BLaER1 treated with 17β-estradiol and CSF1 and Interleukin-3, amounts not matched to agents 10 nM and 100 nM (cell line): ENCODE results near the gene ZNF398.
A peak's percentile ranks its signal among the peaks of the same experiment; 100 is the strongest.
"Not testable (repeated sequence)": the region's sequence is repeated elsewhere in the genome, so short reads cannot be mapped to it uniquely, and the experiment has no call there.

Experiments
- H3K27ac ChIP-seq, 11 experiments: shearing (Covaris generic); formaldehyde crosslinking; 2 replicates each; pipeline ENCODE4 v1.8.1; 2022
- H3K27me3 ChIP-seq, 11 experiments: shearing (Covaris generic); formaldehyde crosslinking; 2 replicates each; pipeline ENCODE4 v1.8.1; 2022
- H3K36me3 ChIP-seq, 11 experiments: shearing (Covaris generic); formaldehyde crosslinking; 2 replicates each; pipeline ENCODE4 v1.8.1; 2022
- H3K4me1 ChIP-seq, 10 experiments: shearing (Covaris generic); formaldehyde crosslinking; 2 replicates each; pipeline ENCODE4 v1.8.1; 2022
- H3K4me2 ChIP-seq, 11 experiments: shearing (Covaris generic); formaldehyde crosslinking; 2 replicates each; pipeline ENCODE4 v1.8.1; 2022
- H3K4me3 ChIP-seq, 10 experiments: shearing (Covaris generic); formaldehyde crosslinking; 2 replicates each; pipeline ENCODE4 v1.8.1; 2022
- H3K9ac ChIP-seq, 11 experiments: shearing (Covaris generic); formaldehyde crosslinking; 2 replicates each; pipeline ENCODE4 v1.8.1; 2022
- H3K9me3 ChIP-seq, 11 experiments: shearing (Covaris generic); formaldehyde crosslinking; replicated peaks in 1 of 11; 2 replicates each; pipeline ENCODE4 v1.8.1; 2022
- H4K20me1 ChIP-seq, 11 experiments: shearing (Covaris generic); formaldehyde crosslinking; 2 replicates each; pipeline ENCODE4 v1.8.1; 2022
- Cebpa-rat ChIP-seq, 11 experiments: shearing (Covaris generic); IDR thresholded peaks; 2 replicates each; pipeline ENCODE4 v1.8.1; 2022

The ZNF398 gene

DNA sequence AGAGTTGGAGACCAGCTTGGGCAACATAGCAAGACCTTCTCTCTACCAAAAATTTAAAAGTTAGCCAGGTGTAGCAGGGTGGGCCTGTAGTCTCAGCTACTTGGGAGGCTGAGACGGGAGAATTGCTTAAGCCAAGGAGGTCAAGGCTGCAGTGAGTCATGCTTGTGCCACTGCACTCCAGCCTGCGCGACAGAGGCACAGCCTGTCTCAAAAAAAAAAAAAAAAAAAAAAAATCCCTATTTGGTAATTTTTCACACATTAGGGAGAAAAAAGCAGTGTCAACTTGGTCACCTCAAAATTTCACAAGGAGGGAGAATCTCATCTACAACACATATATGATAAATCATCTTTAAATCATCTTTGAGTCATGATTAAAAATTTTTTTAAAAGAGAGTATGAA lies 6.4 kb upstream of the ZNF398 start:
- Histone ChIP-seq H3K36me3 (peaks cover 8 to 36% (median 24%) of the 10 kb centered on the region in 11 experiments; a peak in 20 of 22 replicates), H3K4me3 (no peak overlapping the region), H3K9ac (no peak overlapping the region), H3K4me2 (no peak overlapping the region), H3K4me1 (peaks cover 18 to 28% (median 19%) of the 10 kb centered on the region in 10 experiments), H4K20me1 (no peaks in the 10 kb centered on the region), H3K9me3 (no peaks in the 10 kb centered on the region), H3K27ac (no peak overlapping the region), H3K27me3 (no peaks in the 10 kb centered on the region)
- TF ChIP-seq Cebpa-rat (IDR thresholded peaks at IDR 0.05): no peak

GRCh38 chr7:149141893-149142292 lies 5.4 kb upstream of the ZNF398 start:
- Histone ChIP-seq H3K9ac (no peak overlapping the region), H4K20me1 (no peaks in the 10 kb centered on the region), H3K27ac (no peak overlapping the region), H3K4me3 (no peak overlapping the region), H3K4me1 (peaks cover 21 to 32% (median 24%) of the 10 kb centered on the region in 10 experiments), H3K4me2 (no peak overlapping the region), H3K9me3 (no peaks in the 10 kb centered on the region), H3K27me3 (no peaks in the 10 kb centered on the region), H3K36me3 (peaks cover 5 to 25% (median 17%) of the 10 kb centered on the region in 11 experiments; a peak in 18 of 22 replicates)
- no peak for TF ChIP-seq Cebpa-rat (IDR thresholded peaks at IDR 0.05)

- H3K4me3 ChIP-seq, H3K9me3 ChIP-seq, H3K27me3 ChIP-seq: not testable (repeated sequence)
- H3K9ac ChIP-seq: peak overlapping the region in 1 of 11 experiments; percentile 4; a peak in 2 of 22 replicates
- H3K4me2 ChIP-seq: peak overlapping the region; percentile 81 to 97 (median 91)
- H3K27ac ChIP-seq: peak overlapping the region in 1 of 11 experiments; percentile 11; a peak in 1 of 22 replicates
- H3K36me3 ChIP-seq: peaks cover 0 to 10% (median 2%) of the 10 kb centered on the region in 11 experiments; a peak in 6 of 22 replicates
- peaks cover 29 to 43% (median 36%) of the 10 kb centered on the region in 10 experiments for H3K4me1 ChIP-seq
- H4K20me1 ChIP-seq: peaks cover 7 to 21% (median 17%) of the 10 kb centered on the region in 11 experiments; a peak in 19 of 22 replicates
Measured at GRCh38 chr7:149144436-149144922, 2.8 kb upstream of the ZNF398 start.

GRCh38 chr7:149145031-149145845 lies 2.0 kb upstream of the ZNF398 start:
- H3K9ac ChIP-seq: peak overlapping the region; percentile 91 to 98 (median 96); a peak in 18 of 22 replicates
- H3K4me1 ChIP-seq: peaks cover 29 to 47% (median 40%) of the 10 kb centered on the region in 10 experiments
- H3K4me2 ChIP-seq: peak overlapping the region; percentile 81 to 97 (median 91)
- TF ChIP-seq Cebpa-rat (IDR thresholded peaks at IDR 0.05): no peak
- H3K4me3 ChIP-seq: peak overlapping the region; percentile 74 to 100 (median 96)
- H3K27ac ChIP-seq: peak overlapping the region; percentile 88 to 97 (median 94); a peak in 21 of 22 replicates
- peaks cover 7 to 28% (median 24%) of the 10 kb centered on the region in 11 experiments; a peak in 19 of 22 replicates for H4K20me1 ChIP-seq
- H3K27me3 ChIP-seq: no peaks in the 10 kb centered on the region
- peaks cover 0 to 17% (median 6%) of the 10 kb centered on the region in 11 experiments; a peak in 8 of 22 replicates for H3K36me3 ChIP-seq
- H3K9me3 ChIP-seq: no peaks in the 10 kb centered on the region

- no peak for TF ChIP-seq Cebpa-rat (IDR thresholded peaks at IDR 0.05)
- H3K4me2 ChIP-seq: peak overlapping the region; percentile 81 to 97 (median 92)
- peak overlapping the region; percentile 91 to 98 (median 96) for H3K9ac ChIP-seq
- H3K4me1 ChIP-seq: peaks cover 29 to 43% (median 39%) of the 10 kb centered on the region in 10 experiments
- peak overlapping the region; percentile 74 to 100 (median 96) for H3K4me3 ChIP-seq
- peaks cover 22 to 55% (median 47%) of the 10 kb centered on the region in 11 experiments; a peak in 20 of 22 replicates for H4K20me1 ChIP-seq
- H3K27me3 ChIP-seq: no peaks in the 10 kb centered on the region
- H3K27ac ChIP-seq: peak overlapping the region; percentile 88 to 97 (median 94)
- peaks cover 0 to 31% (median 19%) of the 10 kb centered on the region in 11 experiments; a peak in 18 of 22 replicates for H3K36me3 ChIP-seq
- H3K9me3 ChIP-seq: no peaks in the 10 kb centered on the region
Measured at GRCh38 chr7:149147752-149148653, 750 bp downstream of the ZNF398 start.

DNA sequence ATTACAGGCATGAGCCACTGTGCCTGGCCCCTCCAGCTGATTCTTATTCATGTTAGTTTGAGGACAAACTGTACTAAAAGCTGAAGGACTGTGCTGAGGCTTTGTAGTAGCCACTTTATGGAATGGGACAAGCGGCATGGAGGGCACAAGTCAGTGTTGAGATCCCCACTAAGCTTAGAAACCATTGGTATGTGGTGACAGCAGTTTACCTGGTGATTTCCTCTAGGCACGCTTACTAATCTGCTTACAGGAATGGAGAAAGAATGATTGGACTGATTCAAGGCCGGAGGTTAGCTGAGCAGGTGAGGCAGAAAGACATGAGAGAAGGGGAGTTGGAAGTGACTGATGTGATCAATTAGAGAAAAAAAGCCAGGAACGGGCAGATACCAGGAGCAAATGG lies 3.7 kb downstream of the ZNF398 start:
- H3K27ac ChIP-seq: no peak overlapping the region

GRCh38 chr7:149153346-149153745 lies 6.1 kb downstream of the ZNF398 start:
- Histone ChIP-seq H3K9me3 (no peaks in the 10 kb centered on the region), H4K20me1 (peaks cover 32 to 78% (median 57%) of the 10 kb centered on the region in 11 experiments; a peak in 20 of 22 replicates), H3K27ac (no peak overlapping the region), H3K4me2 (no peak overlapping the region), H3K27me3 (no peaks in the 10 kb centered on the region), H3K36me3 (peaks cover 46 to 84% (median 69%) of the 10 kb centered on the region in 11 experiments), H3K4me1 (peaks cover 8 to 18% (median 15%) of the 10 kb centered on the region in 10 experiments; a peak in 18 of 20 replicates), H3K9ac (no peak overlapping the region), H3K4me3 (no peak overlapping the region)
- no peak for TF ChIP-seq Cebpa-rat (IDR thresholded peaks at IDR 0.05)

More for the DNA sequence above, 3.7 kb downstream of the ZNF398 start:
- H3K4me3 ChIP-seq: no peak overlapping the region
- no peaks in the 10 kb centered on the region for H3K27me3 ChIP-seq
- H3K9me3 ChIP-seq: no peaks in the 10 kb centered on the region
- H3K9ac ChIP-seq: no peak overlapping the region; a peak in 1 of 22 replicates
- peaks cover 25 to 61% (median 46%) of the 10 kb centered on the region in 11 experiments for H3K36me3 ChIP-seq
- H4K20me1 ChIP-seq: peaks cover 33 to 75% (median 63%) of the 10 kb centered on the region in 11 experiments; a peak in 20 of 22 replicates
- no peak for TF ChIP-seq Cebpa-rat (IDR thresholded peaks at IDR 0.05)
- H3K4me2 ChIP-seq: no peak overlapping the region
- H3K4me1 ChIP-seq: peaks cover 10 to 22% (median 17%) of the 10 kb centered on the region in 10 experiments

DNA sequence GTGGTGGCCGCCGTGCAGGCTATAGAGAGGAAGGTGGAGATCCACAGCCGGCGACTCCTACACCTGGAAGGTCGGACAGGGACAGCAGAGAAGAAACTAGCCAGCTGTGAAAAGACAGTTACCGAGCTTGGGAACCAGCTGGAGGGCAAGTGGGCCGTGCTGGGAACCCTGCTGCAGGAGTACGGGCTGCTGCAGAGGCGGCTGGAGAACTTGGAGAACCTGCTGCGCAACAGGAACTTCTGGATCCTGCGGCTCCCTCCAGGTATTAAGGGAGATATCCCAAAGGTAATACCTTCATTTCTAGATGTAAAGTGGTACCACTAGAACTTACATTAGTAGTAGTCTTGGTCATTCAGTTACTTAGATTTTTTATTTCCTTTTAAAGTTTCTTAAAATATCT lies 6.8 kb downstream of the ZNF398 start:
- no peaks in the 10 kb centered on the region for H3K27me3 ChIP-seq
- no peak overlapping the region for H3K4me3 ChIP-seq
- H3K4me2 ChIP-seq: no peak overlapping the region
- H3K36me3 ChIP-seq: peaks cover 52 to 92% (median 76%) of the 10 kb centered on the region in 11 experiments
- H3K9ac ChIP-seq: no peak overlapping the region
- H3K9me3 ChIP-seq: no peaks in the 10 kb centered on the region
- peaks cover 25 to 78% (median 54%) of the 10 kb centered on the region in 11 experiments; a peak in 21 of 22 replicates for H4K20me1 ChIP-seq
- TF ChIP-seq Cebpa-rat (IDR thresholded peaks at IDR 0.05): no peak
- peaks cover 2 to 11% (median 8%) of the 10 kb centered on the region in 10 experiments; a peak in 13 of 20 replicates for H3K4me1 ChIP-seq
- no peak overlapping the region for H3K27ac ChIP-seq
